Lower leg skin (tissue), 4 donors: ENCODE data around the gene AGA. TPM values are rescaled to one million over a fixed set of nuclear protein-coding genes. Genes with fewer than 3 reads are reported as not detected.

Experiments
- DNase-seq, 2 donors: peaks; one replicate each; pipeline ENCODE4 v3.0.0-alpha.2; 2019; ENCODE audit warnings: low spot score in 2 of 2
- H3K4me3 ChIP-seq: fragments of 200-600 bp; sonication (generic); 2 replicates; pipeline ENCODE4 v1.5.1; 2017; ENCODE audit warnings: mild to moderate bottlenecking, low read depth; ENCODE audit not compliant: poor library complexity, severe bottlenecking
- CTCF ChIP-seq, 3 donors: fragments of 450-650 bp; IDR thresholded peaks; one replicate each; pipeline ENCODE4 v1.5.1; 2016; ENCODE audit warnings: antibody characterized with exemption in 3 of 3, mild to moderate bottlenecking in 3 of 3, moderate library complexity in 2 of 3
- POLR2A ChIP-seq, 2 donors: fragments of 450-650 bp; IDR thresholded peaks; one replicate each; pipeline ENCODE4 v1.6.1; 2016 to 2017; ENCODE audit warnings: antibody characterized with exemption in 2 of 2, mild to moderate bottlenecking in 1 of 2, moderate library complexity in 1 of 2
- WGBS, 2 donors: methylation state at CpG; one replicate each; pipeline ENCODE4 v1.1.5; 2018; 5-methylcytosine and 5-hydroxymethylcytosine counted together
- intact Hi-C: fragments of 100-400 bp; cut with DNase I; formaldehyde crosslinking; loops from one replicate; pipeline ENCODE4 v1.15.0; 2023; ENCODE audit warnings: low total_unique reads
- total RNA-seq, 4 donors: library from RNA; depleted of rRNA; stranded (reverse); fragments of >200 nt; gene quantifications; one replicate each; pipeline ENCODE4 v1.1.0, GENCODE V29; 2016

The AGA gene
- total RNA-seq, 4 donors from 2014 or later = 25.8 to 48.1 (median 30.9) TPM

- 41 to 56% methylated on average over 6 of the region's 6 CpGs for WGBS, 2 donors
- DNase-seq = no peak
- intact Hi-C loops = no loop called here
- TF ChIP-seq POLR2A (IDR thresholded peaks at IDR 0.05) (no peak), CTCF (IDR thresholded peaks at IDR 0.05) (no peak)
- no peak overlapping the region for H3K4me3 ChIP-seq
These were observed 13.3 kb upstream of the AGA start for GRCh38 chr4:177455561-177455970.

- TF ChIP-seq POLR2A (IDR thresholded peaks at IDR 0.05) (no peak), CTCF (IDR thresholded peaks at IDR 0.05) (no peak)
These were observed 10.9 kb upstream of the AGA start for GRCh38 chr4:177453116-177453515.

GRCh38 chr4:177451108-177451500 lies 8.9 kb upstream of the AGA start:
- H3K4me3 ChIP-seq = no peak overlapping the region
- intact Hi-C loops = no loop called here
- TF ChIP-seq POLR2A (IDR thresholded peaks at IDR 0.05) = no peak
- no peak for TF ChIP-seq CTCF (IDR thresholded peaks at IDR 0.05)
- no peak for DNase-seq
- 86 to 87% methylated on average over 1 of the region's 1 CpG for WGBS, 2 donors

More at GRCh38 chr4:177453116-177453515, 10.9 kb upstream of the AGA start:
- no peak overlapping the region for H3K4me3 ChIP-seq
- intact Hi-C loops = no loop called here
- no peak for DNase-seq

- intact Hi-C loops = no loop called here
- DNase-seq = no peak
- no peak overlapping the region for H3K4me3 ChIP-seq
- TF ChIP-seq POLR2A (IDR thresholded peaks at IDR 0.05) (no peak), CTCF (IDR thresholded peaks at IDR 0.05) (no peak)
- 81 to 84% methylated on average over 4 of the region's 4 CpGs for WGBS, 2 donors
These were observed 8.3 kb upstream of the AGA start for GRCh38 chr4:177450426-177451107.

- TF ChIP-seq POLR2A (IDR thresholded peaks at IDR 0.05) (no peak), CTCF (IDR thresholded peaks at IDR 0.05) (no peak)
- H3K4me3 ChIP-seq = no peak overlapping the region
- 58 to 89% methylated on average over 1 of the region's 1 CpG for WGBS, 2 donors
- DNase-seq = no peak
- intact Hi-C loops = no loop called here
These were observed 6.6 kb upstream of the AGA start for GRCh38 chr4:177448850-177449249.
